GM18907 (cell line): ENCODE results near the gene METTL15.
"Not testable (repeated sequence)": the region's sequence is repeated elsewhere in the genome, so short reads cannot be mapped to it uniquely, and the experiment has no call there.

Source experiments
- ATAC-seq: cut with Tn5 transposase; IDR thresholded peaks from one replicate; pipeline ENCODE4 v1.9.1; 2021; ENCODE audit warnings: mild to moderate bottlenecking, moderate library complexity; ENCODE audit not compliant: unreplicated experiment

Gene METTL15

DNA sequence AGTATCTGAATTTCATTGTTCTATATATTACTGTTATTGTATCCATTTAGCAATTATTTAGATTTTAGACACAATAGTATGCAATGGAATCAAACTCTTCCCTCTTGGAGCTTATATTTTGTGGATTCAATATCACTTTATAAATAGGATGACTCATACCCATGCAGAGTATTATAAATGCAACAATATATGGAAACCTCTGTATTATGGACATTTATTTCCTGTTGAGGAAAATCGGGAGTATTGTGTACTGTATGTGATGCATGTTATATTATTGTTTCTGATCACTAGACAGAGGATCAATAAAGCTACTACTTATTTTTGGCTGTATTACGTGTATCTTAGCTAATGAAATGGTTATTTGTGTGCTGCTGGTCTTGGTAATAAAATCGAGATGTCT, 770 bp downstream of the METTL15 start:
- ATAC-seq = no peak

DNA sequence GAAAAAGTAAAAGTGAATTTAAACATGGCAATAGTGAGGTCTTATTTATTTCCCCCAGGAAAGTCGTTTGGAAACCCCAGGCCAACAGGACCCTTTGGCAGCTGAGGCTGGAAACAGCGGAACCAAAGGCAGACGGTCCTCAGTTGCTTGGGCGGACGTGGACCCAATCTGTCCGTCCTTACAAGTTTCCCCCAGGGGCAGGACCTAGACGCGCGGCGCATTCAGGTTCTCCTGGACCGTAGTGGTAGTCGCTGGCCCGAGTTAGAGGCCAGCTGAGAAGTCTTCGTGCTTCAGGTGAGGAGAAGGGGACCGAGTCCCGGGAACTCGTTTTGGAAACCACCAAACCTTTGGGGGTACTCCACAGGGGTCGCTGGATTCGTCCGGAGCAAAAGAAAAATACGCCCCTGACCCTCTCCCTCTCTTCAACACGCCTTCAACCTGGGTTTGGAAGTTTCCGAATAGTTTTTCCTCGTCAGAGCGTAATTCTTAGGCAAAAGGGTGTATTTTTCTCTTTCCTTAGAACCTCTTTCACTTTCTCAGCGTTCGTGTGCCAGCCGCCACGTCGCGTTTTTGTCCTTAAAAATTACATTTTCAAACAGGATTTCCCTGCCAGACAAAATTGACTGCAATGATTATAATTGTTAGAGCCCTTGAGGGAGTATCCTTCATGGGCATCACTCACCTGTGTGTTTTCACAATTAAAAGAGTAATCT, 2.1 kb downstream of the METTL15 start:
- peak; percentile 41 for ATAC-seq

DNA sequence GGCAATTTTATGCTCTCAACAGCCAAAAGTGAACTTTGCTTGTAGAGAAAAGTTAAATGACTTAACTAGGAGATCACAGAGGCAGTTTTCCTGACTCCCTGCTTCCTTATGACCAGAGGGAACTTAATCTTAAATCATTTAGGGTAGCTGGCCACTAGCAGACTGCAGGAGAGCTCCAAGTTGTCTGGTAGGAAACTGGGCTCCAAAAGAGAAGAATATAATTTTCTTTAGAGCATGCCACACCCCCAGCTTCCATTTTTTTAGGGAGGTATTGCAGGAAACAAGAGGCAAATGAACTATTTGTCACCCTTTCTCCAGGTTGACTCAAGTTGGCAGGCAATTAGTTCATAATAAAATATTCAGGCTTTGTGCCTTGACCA, 2.6 kb downstream of the METTL15 start:
- no peak for ATAC-seq

DNA sequence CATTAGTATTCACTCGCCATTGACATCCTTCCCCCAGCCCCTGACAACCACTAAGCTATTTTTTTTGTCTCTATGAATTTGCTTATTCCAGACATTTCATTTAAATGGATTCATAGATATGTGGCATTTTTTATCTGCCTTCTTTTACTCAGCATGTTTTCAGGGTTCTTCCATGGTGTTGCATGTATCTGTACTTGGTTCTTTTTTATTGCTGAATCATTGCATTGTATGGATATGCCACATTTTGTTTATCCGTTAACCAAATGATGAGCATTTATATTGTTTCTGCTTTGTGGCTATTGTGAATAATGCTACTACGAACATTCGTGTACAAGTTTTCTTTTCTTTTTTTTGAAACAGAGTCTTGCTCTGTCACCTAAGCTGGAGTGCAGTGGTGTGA, 5.9 kb downstream of the METTL15 start:
- ATAC-seq = no peak

DNA sequence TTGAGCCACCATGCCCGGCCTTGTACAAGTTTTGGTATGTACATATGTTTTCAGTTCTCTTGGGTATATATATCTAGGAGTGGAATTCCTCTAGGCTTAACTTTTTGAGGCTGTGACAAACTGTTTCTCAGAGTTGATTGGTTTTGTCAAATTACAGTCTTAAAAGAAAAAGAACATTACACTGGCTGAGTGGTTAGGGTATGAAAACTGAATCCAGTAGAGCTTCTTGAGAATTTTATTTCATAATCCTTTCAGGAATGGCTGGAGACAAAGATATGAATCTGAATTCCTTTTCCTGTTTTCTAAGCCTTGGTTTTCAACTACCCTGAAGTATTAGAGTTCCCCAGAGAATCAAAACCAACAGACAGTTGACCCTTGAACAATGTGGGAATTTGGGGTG, 6.5 kb downstream of the METTL15 start:
- no peak for ATAC-seq

DNA sequence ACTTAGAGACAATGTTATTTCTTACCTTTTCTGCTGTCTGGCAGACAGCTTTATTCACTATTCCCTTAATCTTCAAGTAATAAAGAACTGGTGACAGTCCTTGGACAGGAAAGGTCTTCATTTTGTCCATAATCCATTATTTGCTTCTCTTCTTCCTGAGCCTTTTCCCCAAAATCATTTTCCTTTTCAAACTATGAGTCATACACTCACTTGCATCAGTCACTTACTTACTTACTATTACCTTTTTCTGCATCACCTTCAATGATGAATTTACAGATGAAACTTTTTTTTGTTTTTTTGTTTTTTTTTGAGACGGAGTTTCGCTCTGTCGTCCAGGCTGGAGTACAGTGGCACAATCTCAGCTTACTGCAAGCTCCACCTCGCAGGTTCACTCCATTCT, 9.5 kb downstream of the METTL15 start:
- ATAC-seq = no peak

DNA sequence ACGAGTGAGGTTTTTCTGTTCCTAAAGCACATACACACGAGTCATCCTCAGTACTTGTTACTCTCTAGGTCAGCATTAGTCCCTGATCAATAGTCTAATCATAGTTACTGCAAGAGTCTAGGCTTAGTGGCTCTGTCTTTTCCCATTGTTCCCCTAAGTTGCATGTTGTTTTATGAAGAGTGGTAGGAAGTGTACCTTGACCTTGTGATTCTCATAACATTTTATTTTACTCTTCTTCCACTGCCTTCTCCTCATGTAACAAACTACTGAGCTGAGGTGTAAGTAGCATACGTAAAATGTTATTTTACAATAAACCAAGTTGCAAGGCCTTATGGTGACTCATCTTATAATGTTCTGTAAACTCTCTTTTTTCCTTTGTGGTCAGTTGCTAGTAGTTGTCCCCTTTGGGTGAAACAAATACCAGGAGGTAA, 15.0 kb downstream of the METTL15 start:
- no peak for ATAC-seq

DNA sequence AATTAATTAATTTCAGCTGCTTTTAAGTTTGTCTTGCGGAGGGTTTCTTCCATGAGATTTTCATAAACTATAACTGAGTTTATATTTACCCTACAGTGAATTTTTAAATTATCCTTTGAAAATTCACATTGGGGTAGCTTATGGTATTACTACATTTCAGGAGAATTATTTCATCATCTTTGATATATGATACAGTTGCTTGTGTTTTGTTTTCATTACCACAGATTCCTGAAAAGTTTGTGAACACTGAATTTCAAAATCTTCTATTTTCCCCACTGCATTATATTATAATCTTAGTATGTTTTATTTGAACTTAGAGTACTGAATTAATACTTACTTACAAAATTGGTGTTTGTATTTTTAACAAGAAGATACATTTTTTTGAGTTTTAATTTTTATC, 24.4 kb downstream of the METTL15 start:
- ATAC-seq = no peak

DNA sequence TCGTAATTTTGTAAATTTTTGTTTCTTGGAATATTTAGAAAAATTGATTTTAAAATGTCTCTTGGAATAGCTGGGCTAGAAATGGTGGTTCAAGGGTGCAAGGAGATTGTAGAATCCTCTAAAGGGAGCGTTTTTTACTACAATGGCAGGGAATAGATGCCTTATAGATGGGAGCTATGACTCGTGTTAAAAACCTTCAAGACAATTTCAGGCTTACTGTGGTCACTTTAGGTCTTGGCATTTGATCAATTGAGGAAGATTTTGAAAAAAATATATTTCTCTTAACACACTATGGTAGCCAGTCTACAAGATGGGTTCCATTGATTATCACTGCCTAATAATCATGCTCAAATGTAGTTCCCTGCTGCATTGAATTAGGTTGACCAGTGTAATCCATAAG, 25.0 kb downstream of the METTL15 start:
- ATAC-seq = no peak

DNA sequence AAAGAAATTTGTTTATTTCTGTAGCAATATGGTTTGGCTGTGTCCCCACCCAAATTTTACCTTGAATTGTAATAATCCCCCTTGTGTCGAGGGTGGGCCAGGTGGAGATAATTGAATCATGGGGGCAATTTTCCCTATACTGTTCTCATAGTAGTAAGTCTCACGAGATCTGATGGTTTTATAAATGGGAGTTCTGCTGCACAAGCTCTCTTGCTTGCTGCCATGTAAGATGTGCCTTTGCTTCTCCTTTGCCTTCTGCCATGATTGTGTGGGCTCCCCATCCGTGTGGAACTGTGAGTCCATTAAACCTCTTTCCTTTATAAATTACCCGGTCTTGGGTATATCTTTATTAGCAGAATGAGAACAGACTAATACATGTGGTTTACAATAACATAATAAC, 28.0 kb downstream of the METTL15 start:
- ATAC-seq = not testable (repeated sequence)

DNA sequence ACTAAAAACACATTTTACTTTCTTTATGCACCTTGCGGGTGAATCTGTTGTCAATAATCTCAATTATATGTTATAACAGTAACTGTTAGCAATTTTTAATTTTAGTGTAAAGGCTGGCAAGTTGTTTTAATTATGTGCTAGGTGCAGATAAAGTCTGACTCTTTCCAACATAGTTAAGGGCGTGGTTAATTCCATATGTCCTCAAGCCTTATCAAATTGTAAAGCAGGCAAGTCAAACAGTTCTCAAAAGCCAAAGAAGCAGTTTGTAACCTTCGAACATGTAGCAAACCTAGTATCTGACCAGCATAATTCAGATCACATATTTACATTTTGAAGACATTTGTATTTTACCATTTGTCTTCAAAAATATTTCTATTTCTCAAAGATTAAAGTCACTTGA, 29.2 kb downstream of the METTL15 start:
- ATAC-seq = no peak

DNA sequence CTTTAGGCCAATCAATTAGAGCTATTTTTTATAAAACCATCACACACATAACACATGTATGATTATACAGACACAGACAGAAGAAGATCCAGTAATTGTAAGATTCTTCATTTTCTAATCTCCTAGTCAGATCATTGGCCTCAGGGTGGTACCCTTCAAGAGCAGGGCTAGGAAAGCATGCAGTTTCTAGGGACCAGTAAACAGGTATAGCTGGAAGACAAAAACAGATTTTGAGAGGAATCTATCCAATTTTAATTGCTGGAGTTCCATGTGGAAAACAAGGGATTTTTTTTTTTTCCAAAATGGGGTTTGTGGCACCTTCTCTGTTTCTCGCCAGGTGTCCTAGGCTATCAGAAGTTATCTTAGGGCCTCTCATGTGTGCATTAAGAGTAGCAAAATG, 29.6 kb downstream of the METTL15 start:
- no peak for ATAC-seq

DNA sequence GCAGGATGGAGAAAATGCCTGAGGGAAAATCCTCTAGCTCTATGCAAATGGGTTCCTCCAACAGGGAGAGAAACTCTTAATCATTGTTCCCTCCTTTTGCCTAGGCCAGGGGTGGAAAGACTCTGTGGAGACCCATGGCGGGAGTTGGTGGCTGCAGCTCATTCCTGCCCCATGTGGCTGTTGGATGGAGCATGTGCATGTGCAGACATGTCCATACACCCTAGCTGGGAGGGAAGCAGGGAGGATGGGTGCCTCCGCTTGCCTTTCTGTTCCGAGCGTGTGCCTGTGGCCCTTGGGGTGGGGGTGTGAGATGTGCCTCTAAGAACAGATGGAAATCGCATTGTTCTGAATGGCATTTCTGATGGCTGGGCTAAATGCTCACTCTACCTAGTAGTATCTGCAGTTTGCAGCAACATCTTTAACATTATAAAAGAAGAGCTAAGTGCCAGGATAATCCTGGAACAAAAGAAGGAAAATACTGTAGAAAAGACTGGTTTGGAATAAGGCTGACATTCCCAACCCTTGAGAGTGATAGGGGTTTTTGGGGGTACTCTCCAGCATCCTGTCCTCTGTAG, 31.7 kb downstream of the METTL15 start:
- ATAC-seq = no peak

DNA sequence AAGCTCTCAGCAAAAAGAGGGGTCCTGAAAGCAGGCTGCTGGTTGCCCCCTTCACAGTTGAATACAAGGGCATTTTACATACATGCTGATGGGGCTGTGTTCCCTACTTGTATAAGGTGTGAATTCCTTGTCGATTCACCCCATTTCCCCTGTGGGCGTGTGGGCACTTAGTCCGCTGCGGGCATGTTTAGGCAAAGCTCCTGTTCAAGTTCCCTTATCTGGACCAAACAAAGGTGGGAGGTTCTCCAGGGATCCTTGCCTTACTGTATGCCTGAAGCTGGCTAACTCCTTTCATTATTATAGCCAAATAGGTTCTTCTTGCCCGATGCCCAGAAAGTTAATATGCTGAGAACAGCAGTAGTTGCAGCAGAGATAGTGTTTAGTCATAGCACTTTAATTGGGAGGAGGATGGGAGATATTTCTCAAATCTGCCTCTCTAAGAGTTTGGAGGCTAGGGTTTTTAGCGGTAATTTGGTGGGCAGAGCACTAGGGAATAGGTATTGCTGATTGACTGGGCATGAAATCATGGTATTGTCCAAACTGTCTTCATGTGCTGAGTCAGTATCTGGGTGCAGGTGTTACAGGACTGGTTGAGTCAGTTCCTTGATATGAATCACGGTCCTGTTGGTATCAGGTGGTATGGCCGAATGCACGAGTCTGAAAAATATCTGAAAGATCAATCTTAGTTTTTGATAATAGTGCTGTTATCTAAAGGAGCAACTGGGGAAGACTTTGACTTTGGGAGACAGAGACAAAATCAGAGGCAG, 32.7 kb downstream of the METTL15 start:
- ATAC-seq = no peak

DNA sequence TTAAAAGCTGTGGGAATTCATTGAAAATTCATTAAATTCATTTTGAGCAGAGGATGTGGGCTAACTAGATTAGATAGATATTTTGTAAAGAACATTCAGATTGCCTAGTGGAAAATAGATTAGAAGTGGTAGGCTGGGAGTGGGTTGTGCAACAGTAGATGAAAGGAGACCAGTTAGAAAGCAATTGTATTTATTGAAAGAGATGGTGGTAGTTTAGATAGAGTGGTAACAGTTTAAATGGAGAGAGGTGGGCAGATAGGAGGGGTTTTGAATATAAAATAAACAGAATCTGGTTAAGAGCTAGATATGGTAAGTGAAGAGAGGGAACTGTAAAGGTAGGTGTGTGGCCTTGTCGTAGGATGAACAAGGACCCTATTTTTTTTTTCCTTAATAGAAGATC, 34.5 kb downstream of the METTL15 start:
- ATAC-seq = no peak

DNA sequence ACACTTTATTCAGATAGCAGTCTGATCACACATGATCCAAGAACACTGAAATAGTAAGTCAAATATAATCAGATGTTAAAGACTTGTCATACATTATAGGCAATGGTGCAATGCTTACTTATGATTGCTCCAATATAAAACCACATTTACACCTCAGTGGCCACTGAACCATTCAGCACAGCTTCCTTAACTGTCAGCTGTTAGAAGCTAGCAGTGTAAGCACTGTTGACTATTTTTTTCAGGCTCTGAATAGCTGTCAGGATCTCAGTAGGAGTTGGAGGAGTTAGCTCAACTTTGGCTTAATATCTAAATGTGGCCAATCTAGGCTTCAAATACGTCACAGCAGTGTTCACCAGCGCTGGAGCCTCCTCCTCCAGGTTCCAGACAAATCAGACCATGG, 36.6 kb downstream of the METTL15 start:
- no peak for ATAC-seq

DNA sequence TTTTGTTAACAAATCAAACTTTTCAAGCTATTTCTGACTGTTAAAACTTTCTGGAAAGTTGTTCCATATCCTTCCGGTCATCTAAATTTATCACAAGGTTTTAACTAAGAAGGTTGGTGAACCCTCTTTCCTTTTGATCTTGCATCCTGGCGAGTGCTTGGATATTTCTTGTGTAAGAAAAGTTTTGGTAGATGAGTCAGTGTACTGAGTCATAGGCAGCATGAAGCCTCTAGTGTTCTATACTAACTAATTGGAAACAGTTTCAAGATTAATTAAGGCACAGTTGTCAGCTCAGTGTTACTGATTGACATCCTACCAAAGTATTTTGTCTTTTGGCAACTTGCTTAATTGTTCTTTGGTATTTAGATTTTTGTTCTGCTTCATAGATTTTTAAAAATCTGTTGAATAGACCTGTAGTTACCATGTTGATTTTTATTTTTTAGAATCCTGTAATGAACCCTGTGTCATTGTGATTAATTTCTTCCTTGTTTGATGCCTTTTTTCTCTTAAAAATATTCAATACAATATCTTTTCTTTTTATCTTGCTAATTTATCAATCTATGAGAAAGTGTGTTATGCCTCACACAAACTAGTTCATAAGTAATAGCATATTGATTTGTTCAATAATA, 38.0 kb downstream of the METTL15 start:
- no peak for ATAC-seq

DNA sequence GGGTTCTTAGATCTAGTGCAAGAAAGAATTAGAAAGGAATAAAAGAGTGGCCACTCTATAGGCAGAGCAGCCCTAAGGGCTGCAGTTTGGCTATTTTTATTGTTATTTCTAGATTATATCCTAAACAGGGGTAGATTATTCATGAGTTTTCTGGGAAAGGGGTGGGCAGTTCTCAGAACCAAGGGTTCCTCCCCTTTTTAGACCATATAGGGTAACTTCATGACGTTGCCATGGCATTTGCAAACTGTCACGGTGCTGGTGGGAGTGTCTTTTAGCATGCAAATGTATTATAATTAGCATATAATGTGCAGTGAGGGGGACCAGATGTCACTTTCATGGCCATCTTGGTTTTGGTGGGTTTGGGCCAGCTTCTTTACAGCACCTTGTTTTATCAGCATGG, 44.6 kb downstream of the METTL15 start:
- ATAC-seq = no peak

DNA sequence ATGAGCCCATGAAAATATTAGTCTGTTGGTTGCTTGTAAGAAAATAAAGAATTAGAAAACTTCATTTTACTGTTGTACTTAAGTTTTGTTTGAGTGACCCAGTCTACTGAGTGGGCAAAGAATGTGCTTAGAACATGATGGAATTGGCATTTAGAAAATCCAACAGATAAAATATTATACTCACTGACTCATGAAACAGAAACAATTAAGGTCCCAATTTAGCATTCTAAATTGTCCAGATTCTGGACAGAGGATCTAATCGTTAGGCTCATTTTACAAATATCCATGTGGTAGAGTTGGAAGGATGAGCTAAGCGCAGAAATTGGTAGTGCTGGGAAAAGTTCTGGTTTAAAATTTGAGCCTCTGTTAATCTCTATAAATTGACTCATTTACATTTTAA, 45.4 kb downstream of the METTL15 start:
- no peak for ATAC-seq

DNA sequence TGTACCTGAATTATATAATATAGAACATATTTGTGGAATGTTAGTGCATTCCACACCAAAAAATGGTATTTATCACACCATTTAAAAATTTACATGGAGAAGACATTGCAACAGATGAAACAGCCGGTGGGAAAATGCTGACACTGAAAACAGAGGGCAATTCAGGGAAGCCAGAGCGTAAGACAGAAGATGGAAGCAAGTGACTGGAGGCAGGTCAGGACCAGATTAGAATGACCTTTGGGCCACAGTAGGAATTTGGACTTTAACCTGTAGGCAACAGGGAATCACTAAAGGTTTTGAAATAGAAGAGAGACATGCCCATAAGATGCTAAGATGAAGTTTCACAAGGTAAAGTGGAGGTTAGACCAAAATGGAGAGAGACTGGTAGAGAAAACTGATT, 60.5 kb downstream of the METTL15 start:
- ATAC-seq = no peak

DNA sequence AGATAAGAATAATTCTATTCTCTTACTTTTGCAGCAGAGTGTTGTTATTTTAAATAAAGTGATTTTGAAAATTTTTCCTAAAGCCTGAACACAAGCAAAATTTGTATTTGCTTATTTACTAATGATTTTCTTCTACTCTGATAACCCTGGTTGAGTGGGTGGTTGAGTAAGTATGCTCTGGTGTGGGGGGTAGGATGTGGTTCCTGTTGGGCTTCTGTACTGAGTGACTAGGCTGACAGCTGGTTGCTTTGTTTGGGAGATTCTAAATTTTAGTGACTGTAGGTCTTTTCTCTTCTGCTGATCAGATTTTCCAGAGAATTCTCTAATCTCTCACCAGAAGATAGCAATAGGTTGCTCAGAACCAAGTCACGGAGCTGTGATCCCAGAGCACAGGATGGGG, 61.6 kb downstream of the METTL15 start:
- ATAC-seq = peak; percentile 68

DNA sequence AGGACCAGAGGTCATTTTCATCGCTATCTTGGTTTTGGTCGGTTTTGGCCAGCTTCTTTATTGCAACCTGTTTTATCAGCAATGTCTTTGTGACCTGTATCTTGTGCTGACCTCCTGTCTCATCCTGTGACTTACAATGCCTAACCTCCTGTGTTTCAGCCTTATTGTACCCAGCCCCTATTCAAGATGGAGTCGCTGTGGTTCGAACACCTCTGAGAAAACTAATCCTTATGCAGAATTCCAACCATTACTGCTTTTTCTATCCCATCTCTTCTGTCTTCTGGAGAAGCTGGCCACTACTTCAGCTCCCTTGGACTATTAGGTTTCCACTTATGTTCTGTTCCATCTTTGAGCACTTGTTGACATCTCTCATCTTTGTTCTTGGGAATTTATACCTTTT, 62.6 kb downstream of the METTL15 start:
- no peak for ATAC-seq
